ENCODE measurements around the gene PRKN. TPM values are rescaled to one million over a fixed set of nuclear protein-coding genes. Genes with fewer than 3 reads are reported as not detected.

The PRKN gene
- total RNA-seq, 4 donors from 2014 or later, result 5.5 to 17.9 (median 6.8) TPM

GRCh38 chr6:161353208-161353613, 1374.4 kb downstream of the PRKN start:
- WGBS, 2 donors, result 42 to 59% methylated on average over 11 of the region's 11 CpGs
- no peaks in the 10 kb centered on the region for H3K4me1 ChIP-seq
- DNase-seq (ENCODE audit: low spot score in 2 of 2), result no peak
- TF ChIP-seq POLR2A (IDR thresholded peaks at IDR 0.05), result no peak
- peak; percentile 12 to 30 (median 19) for TF ChIP-seq CTCF (IDR thresholded peaks at IDR 0.05)
- TF ChIP-seq EP300 (IDR thresholded peaks at IDR 0.05), result no peak
- peak overlapping the region in 1 of 4 donors; percentile 7 for H3K4me3 ChIP-seq
- H3K9me3 ChIP-seq, result no peaks in the 10 kb centered on the region
- peak overlapping the region in 3 of 4 donors; percentile 23 to 79 (median 29) for H3K27ac ChIP-seq
- H3K36me3 ChIP-seq, result no peaks in the 10 kb centered on the region
- H3K27me3 ChIP-seq, result no peaks in the 10 kb centered on the region

GRCh38 chr6:161351858-161352257, 1375.7 kb downstream of the PRKN start:
- TF ChIP-seq EP300 (IDR thresholded peaks at IDR 0.05) (no peak), CTCF (IDR thresholded peaks at IDR 0.05) (no peak), POLR2A (IDR thresholded peaks at IDR 0.05) (no peak)
- no peak for DNase-seq (ENCODE audit: low spot score in 2 of 2)
- no peaks in the 10 kb centered on the region for H3K27me3 ChIP-seq
- H3K4me1 ChIP-seq, result no peaks in the 10 kb centered on the region
- no peaks in the 10 kb centered on the region for H3K36me3 ChIP-seq
- no peaks in the 10 kb centered on the region for H3K9me3 ChIP-seq
- H3K4me3 ChIP-seq, result no peak overlapping the region
- H3K27ac ChIP-seq, result no peak overlapping the region
- 60 to 64% methylated on average over 5 of the region's 5 CpGs for WGBS, 2 donors

DNA sequence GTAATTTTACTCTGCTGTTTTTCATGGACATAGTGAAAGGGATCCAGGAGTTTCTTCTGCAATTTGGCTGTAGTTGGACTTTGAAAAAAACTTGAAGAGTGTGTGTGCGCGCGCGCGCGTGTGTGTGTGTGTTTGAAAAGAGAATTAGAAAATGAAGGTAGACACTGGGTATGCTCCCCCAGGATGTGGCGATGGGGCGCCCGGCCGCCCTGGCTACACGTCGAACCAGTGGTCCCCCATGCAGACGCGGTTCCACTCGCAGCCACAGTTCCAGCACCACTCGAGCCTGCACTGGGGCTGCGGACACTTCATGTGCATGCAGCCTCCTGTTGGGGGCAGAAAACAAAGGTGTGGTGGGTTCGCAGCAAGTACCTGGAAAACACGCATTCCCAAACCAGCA, 1377.7 kb downstream of the PRKN start:
- DNase-seq (ENCODE audit: low spot score in 2 of 2), result no peak
- Histone ChIP-seq H3K27ac (no peak overlapping the region), H3K9me3 (no peaks in the 10 kb centered on the region), H3K4me1 (no peaks in the 10 kb centered on the region), H3K27me3 (no peaks in the 10 kb centered on the region), H3K4me3 (no peak overlapping the region), H3K36me3 (no peaks in the 10 kb centered on the region)
- no peak for TF ChIP-seq EP300 (IDR thresholded peaks at IDR 0.05)
- no peak for TF ChIP-seq POLR2A (IDR thresholded peaks at IDR 0.05)
- TF ChIP-seq CTCF (IDR thresholded peaks at IDR 0.05), result no peak
- 94 to 95% methylated on average over 19 of the region's 19 CpGs for WGBS, 2 donors

- Histone ChIP-seq H3K4me3 (no peak overlapping the region), H3K27ac (no peak overlapping the region), H3K36me3 (no peaks in the 10 kb centered on the region), H3K4me1 (no peaks in the 10 kb centered on the region), H3K27me3 (no peaks in the 10 kb centered on the region), H3K9me3 (no peaks in the 10 kb centered on the region)
- TF ChIP-seq EP300 (IDR thresholded peaks at IDR 0.05), result no peak
- no peak for TF ChIP-seq CTCF (IDR thresholded peaks at IDR 0.05)
- TF ChIP-seq POLR2A (IDR thresholded peaks at IDR 0.05), result no peak
- DNase-seq (ENCODE audit: low spot score in 2 of 2), result no peak
- 91 to 92% methylated on average over 5 of the region's 5 CpGs for WGBS, 2 donors
Observed at GRCh38 chr6:161348628-161348994, 1379.0 kb downstream of the PRKN start.

GRCh38 chr6:161347988-161348627, 1379.5 kb downstream of the PRKN start:
- H3K9me3 ChIP-seq, result no peaks in the 10 kb centered on the region
- no peaks in the 10 kb centered on the region for H3K4me1 ChIP-seq
- no peaks in the 10 kb centered on the region for H3K27me3 ChIP-seq
- no peak for DNase-seq (ENCODE audit: low spot score in 2 of 2)
- WGBS, 2 donors, result 89 to 95% methylated on average over 12 of the region's 12 CpGs
- no peaks in the 10 kb centered on the region for H3K36me3 ChIP-seq
- no peak overlapping the region for H3K4me3 ChIP-seq
- peak overlapping the region in 1 of 4 donors; percentile 55 for H3K27ac ChIP-seq
- TF ChIP-seq EP300 (IDR thresholded peaks at IDR 0.05), result no peak

Data from tibial nerve (tissue), 4 donors.